GM18498 (cell line): ENCODE data around the gene CPM.
"Not testable (repeated sequence)": the region's sequence is repeated elsewhere in the genome, so short reads cannot be mapped to it uniquely, and the experiment has no call there.

Experiments
- ATAC-seq: cut with Tn5 transposase; IDR thresholded peaks from one replicate; pipeline ENCODE4 v1.9.1; 2021; ENCODE audit warnings: mild to moderate bottlenecking, moderate library complexity; ENCODE audit not compliant: unreplicated experiment

Gene CPM

GRCh38 chr12:68854554-68854953 lies 78.4 kb downstream of the CPM start:
- no peak for ATAC-seq

DNA sequence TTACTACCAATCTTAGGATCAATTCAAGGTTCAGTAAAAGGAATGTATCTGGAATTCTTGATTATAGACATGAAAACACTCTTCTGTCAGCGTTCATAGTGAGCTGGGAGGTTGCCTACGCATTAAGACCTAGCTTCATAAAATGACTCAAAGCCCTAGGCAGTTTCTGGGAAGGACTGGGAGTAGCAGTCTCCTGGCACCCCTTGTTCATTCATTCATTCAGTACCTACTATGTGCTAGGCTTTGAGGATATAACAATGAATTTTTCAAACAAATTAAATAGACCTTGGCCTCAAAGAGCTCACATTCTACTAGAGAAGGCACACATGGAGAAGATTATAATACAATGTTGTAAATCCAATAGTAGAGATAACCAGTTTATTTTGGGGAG lies 78.9 kb downstream of the CPM start:
- no peak for ATAC-seq

GRCh38 chr12:68853396-68854077 lies 79.4 kb downstream of the CPM start:
- ATAC-seq = no peak

- no peak for ATAC-seq
These were observed 81.2 kb downstream of the CPM start for GRCh38 chr12:68851592-68852306.

GRCh38 chr12:68850390-68850789 lies 82.6 kb downstream of the CPM start:
- ATAC-seq = no peak

DNA sequence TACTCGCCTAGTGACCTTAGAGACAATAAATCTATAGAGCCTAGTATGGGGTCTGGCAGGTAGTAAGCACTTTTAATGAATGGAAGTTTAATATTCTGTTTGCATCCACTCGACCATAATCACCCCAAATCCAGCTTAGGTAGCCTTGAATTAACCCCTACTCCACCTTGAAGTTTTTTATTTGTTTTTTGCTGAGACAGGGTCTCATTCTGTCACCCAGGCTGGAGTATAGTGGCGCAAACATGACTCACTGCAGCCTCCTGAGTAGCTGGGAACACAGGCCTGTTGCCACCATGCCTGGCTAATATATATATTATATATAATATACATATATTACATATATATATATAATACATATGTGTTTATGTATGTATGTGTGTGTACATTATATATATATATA lies 86.2 kb downstream of the CPM start:
- ATAC-seq = no peak

DNA sequence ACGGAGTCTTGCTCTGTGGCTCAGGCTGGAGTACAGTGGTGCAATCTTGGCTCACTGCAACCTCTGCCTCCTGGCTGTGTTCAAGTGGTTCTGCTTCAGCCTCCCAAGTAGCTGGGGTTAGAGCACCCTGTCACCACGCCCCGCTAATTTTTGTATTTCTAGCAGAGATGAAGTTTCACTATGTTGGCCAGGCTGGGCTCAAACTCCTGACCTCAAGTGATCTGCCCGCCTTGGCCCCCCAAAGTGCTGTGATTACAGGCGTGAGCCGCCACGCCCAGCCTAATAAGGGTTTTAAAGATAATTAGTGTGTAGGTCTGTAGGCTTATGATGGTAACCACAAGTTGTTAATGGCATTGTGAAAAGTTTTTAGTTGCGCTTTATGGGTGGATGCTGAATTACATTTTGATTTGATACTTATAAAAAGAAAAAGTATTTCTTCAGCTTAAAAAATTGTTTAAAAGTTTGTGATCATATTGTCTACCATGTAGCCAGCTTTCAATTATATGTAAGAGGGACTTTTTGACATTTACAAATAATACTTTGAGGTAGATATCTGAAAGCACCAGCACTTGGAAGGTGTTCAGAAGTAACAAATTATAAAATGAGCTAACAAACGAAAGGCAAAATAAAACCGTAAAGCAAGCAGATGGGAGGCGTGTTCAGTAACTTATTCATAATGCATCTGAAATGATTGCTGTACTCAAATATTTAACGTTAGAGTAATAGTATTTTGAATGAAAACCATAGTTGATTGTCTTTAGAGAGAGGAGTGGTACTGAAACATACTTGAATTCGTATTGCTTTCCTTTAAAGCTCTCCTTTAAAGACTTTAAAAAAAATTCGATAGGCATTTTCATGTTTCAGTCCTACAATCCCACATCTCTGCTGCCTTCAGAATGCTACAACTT lies 87.9 kb downstream of the CPM start:
- no peak for ATAC-seq

DNA sequence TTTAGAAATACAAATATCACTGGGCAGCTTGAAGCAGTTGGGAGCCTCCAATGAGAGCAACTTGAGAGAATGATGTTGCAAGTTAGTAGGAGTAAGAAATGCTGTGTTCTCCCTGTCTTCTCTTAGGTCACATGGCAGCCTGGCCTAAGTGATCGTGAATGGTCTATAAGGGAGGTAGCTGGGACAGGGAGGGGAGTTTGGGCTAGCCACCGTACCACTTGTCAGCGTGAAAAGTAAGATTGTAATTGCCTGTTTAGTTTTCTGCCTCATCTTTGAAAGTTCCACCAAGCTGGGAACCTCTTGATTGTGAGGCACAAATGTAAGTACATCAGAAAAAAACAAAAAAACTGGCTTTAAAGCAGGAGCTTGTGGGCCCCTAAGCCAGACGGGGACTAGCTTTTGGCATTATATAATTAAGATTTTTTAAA lies 88.6 kb downstream of the CPM start:
- ATAC-seq = no peak

- ATAC-seq = no peak
These were observed 90.0 kb downstream of the CPM start for GRCh38 chr12:68842784-68843567.

GRCh38 chr12:68842123-68842522 lies 90.8 kb downstream of the CPM start:
- ATAC-seq = no peak

DNA sequence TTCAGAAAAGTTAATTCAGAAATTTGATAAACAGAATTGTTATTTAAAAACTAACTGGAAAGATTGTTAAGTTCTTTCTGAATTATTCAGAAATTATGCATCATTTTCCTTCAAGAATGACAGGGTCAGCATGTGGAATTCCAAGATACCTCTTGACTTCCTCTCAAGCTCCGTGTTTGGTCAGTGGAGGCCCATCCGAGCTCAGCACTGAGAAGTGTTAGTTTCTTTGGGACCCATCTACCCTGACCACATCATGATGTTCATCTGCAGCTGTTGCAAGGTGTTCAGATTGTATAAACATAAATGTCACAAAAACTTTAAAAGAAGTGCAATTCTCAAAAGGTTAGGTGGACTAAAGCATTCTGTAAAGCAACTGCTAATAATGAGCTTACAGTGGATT lies 91.3 kb downstream of the CPM start:
- no peak for ATAC-seq

- not testable (repeated sequence) for ATAC-seq
These were observed 91.8 kb downstream of the CPM start for GRCh38 chr12:68841175-68841574.

GRCh38 chr12:68839183-68840147 lies 93.5 kb downstream of the CPM start:
- ATAC-seq = no peak

GRCh38 chr12:68838046-68838886 lies 94.7 kb downstream of the CPM start:
- ATAC-seq = no peak

DNA sequence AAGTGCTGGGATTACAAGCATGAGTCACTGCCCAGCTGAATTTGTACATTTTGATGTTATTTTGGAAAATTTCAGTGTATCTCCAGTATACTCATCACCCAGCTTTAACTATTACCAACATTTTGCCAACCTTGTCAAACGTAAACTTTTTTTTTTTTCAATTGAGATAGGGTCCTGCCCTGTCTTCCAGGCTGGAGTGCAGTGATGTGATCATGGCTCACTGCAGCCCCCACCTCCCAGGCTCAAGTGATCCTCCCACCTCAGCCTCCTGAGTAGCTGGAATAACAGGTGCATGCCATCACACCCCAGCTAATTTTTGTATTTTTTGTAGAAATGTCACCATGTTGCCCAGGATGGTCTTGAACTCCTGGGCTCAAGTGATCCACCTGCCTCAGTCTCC lies 95.8 kb downstream of the CPM start:
- ATAC-seq = no peak

GRCh38 chr12:68835333-68835908 lies 97.5 kb downstream of the CPM start:
- no peak for ATAC-seq

DNA sequence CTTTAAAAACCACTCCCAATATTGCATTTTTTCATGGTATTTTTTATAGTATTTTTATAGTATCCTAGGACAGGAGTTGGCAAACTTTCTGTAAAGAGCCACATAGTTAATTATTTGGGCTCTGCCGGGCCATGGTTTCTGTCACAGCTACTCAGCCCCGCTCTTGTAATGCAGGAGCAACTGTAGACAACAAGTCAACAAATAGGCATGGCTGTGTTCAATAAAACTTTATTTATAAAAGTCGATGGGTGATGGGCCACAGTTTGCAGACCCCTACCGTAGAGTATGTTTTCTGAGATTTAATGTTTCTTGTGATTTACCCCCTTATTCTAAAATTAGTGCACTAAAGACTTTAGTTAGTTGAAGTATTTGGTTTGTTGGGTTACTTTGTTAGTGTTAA lies 99.5 kb downstream of the CPM start:
- no peak for ATAC-seq

DNA sequence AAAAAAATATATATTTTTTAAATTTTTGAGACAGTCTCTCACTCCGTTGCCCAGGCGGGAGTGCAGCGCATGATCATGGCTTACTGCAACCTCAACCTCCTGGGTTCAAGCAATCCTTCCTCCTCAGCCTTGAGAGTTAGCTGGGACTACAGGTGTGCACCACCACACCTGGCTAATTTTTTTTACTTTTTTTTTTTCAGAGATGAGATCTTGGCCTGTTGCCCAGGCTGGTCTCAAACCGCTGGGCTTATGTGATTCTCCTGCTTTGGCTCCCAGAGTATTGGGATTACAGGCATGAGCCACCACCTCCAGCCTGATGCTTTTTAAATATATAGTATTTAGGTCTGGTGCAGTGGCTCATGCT lies 100.5 kb downstream of the CPM start:
- ATAC-seq = no peak
